ENCODE data around the gene ITGA5.

The ITGA5 gene

DNA sequence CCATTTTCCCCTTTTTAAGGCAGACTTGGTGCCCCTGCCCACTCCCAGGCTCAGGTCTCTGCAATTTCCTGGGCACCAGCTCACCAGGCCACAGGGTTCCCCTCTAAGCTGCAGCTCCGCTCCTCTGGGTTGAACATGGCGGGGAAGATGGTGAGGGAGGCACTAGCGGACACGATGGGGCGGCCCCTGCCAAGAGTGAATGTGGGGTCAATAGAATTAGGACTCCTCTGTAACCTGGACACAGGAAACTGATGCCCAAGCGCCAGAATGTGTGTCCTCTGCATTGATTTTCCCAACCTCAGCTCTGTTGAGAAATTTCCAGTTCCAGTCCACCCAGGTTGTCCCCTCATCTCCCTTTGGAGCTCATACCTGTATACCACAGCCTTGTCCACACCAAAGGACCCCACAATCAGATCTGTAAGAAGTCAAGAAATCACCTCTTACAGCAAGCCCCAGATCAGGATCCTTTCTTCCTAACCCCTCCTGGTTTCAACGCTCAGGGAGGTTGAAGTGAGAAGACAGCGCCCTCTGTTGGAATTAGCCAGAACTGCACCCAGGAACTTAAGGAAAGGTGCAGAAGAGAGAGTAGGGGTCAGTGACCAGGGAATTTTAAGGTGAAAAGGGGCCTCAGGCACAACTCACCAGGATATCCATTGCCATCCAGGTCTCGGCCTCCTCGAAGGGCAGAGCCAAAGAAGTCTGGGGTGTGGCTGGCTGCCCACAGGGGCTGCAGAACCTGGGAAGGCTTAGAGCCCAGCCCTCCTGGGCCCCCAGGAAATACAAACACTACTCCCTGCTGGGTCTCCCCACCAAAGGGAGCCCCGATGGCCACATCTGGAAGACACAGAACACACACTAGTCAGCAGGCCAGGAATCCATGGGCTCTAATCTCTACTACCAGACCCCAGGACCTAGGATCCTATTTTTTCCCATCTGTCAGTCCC lies 14.7 kb downstream of the ITGA5 start:
- ChIA-PET POLR2A (ENCODE audit: low non-redundant PET) (interaction anchor here (0.9 kb wide), 1 partner anchor 34 kb away, joined by 3 read pairs; no protein-coding TSS in a partner anchor), CTCF (interaction anchor here (0.5 to 2.2 kb wide), 13 partner anchors 8 to 729 kb away, joined by 3 to 13 read pairs (median 3); partner anchors contain the start of genes ATP5MC2 and ITGA5)
- H3K27ac ChIP-seq, result peak overlapping the region; percentile 53
- DNase-seq (ENCODE audit: low spot score), result no peak
- TF ChIP-seq, protein P1, sequence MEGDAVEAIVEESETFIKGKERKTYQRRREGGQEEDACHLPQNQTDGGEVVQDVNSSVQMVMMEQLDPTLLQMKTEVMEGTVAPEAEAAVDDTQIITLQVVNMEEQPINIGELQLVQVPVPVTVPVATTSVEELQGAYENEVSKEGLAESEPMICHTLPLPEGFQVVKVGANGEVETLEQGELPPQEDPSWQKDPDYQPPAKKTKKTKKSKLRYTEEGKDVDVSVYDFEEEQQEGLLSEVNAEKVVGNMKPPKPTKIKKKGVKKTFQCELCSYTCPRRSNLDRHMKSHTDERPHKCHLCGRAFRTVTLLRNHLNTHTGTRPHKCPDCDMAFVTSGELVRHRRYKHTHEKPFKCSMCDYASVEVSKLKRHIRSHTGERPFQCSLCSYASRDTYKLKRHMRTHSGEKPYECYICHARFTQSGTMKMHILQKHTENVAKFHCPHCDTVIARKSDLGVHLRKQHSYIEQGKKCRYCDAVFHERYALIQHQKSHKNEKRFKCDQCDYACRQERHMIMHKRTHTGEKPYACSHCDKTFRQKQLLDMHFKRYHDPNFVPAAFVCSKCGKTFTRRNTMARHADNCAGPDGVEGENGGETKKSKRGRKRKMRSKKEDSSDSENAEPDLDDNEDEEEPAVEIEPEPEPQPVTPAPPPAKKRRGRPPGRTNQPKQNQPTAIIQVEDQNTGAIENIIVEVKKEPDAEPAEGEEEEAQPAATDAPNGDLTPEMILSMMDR (conservative IDR thresholded peaks at IDR 0.05; ENCODE audit: low read depth), result peak; percentile 92

DNA sequence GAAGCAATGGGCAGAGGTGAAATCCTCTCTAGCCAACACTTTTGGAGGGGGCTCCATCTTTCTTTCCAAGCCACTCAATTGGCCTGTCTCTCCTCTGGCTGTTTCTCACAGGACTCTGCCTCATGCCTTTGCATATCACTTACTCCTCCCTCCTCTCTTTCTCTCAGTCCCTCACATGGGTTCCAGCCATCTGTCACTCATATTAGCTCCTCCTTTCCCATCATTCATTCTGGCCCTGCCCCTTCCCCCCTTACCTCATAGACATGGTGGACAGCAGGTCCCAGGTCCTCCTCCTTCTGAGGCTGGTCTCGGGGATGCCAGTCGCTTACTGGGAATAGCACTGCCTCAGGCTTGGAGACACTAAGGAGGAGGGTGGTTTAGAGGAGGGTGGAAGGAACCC lies 17.9 kb downstream of the ITGA5 start:
- TF ChIP-seq, protein P1 (conservative IDR thresholded peaks at IDR 0.05; ENCODE audit: low read depth), result no peak
- POLR2A ChIA-PET (ENCODE audit: low non-redundant PET), result no interaction called here
- CTCF ChIA-PET, result interaction anchor here (1.0 to 7.3 kb wide), 3 partner anchors 9 to 38 kb away, joined by 3 to 170 read pairs (median 4); no protein-coding TSS in a partner anchor

DNA sequence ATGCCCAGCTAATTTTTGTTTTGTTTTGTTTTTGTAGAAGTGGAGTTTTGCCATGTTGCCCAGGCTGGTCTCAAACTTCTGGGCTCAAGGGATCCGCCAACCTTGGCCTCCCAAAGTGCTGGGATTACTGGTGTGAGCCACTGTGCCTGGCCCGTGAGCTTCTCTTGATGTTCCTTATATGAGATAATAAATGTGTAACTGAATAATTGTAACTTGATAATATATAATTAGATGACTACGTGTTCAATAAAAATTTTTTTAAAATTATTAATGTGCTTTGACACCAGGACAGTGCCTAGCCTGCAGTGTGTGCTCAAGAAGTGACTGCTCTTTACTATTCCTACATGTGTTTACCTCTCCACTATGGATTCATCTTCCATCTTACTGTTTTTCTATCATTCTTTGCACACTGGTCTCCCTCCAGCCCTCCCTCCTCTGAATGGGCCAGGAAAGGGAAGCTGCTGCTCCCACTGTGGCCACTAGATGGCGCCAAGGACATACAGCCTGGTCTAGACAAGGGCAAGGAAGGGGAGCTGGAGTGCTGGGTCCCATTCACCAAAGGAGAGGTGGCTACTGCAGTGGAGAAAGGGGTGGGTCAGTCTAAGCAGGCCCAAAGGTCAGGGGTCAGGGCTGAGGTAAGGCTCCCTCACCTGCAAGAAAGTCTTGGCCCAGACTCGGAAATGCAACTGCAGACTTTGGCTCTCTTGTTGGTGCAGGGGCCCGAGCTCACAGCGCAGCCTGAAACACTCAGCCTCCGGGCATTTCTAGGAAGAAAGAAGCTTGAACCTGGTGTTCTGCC lies 19.9 kb downstream of the ITGA5 start:
- CTCF ChIA-PET, result interaction anchor here (0.6 to 7.3 kb wide), 31 partner anchors 9 to 1221 kb away, joined by 3 to 170 read pairs (median 4); partner anchors contain the start of gene ITGA5
- peak; percentile 91 for DNase-seq (ENCODE audit: low spot score)
- TF ChIP-seq, protein P1 (conservative IDR thresholded peaks at IDR 0.05; ENCODE audit: low read depth), result peak; percentile 98
- POLR2A ChIA-PET (ENCODE audit: low non-redundant PET), result interaction anchor here (0.6 to 0.8 kb wide), 2 partner anchors 12 to 381 kb away, joined by 3 to 6 read pairs; no protein-coding TSS in a partner anchor
- peak overlapping the region; percentile 53 for H3K27ac ChIP-seq

More for the DNA sequence above, 17.9 kb downstream of the ITGA5 start:
- DNase-seq (ENCODE audit: low spot score), result no peak
- H3K27ac ChIP-seq, result peak overlapping the region; percentile 53

DNA sequence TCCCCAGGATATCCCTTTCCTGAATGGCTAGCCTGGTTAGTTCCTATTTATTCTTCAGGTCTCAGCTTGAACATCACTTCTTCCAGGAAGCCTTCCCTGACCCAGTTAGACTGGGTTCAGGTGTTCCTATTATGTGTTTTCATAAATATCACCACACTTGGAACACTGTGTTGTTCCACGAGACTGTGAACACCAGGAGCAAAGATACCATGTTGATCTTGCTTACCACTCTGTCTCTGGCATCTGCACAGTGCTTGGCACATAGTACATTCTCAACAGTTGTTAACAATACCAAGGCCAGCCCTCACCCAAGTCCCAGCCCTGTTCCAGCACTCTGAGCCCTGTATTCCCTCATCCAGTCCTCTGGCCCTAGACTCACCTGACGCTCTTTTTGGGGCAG lies 20.8 kb downstream of the ITGA5 start:
- DNase-seq (ENCODE audit: low spot score), result no peak
- H3K27ac ChIP-seq, result no peak overlapping the region
- TF ChIP-seq, protein P1 (conservative IDR thresholded peaks at IDR 0.05; ENCODE audit: low read depth), result no peak
- ChIA-PET CTCF (interaction anchor here (1.5 to 7.3 kb wide), 3 partner anchors 29 to 45 kb away, joined by 4 to 170 read pairs (median 29); no protein-coding TSS in a partner anchor), POLR2A (ENCODE audit: low non-redundant PET) (no interaction called here)

DNA sequence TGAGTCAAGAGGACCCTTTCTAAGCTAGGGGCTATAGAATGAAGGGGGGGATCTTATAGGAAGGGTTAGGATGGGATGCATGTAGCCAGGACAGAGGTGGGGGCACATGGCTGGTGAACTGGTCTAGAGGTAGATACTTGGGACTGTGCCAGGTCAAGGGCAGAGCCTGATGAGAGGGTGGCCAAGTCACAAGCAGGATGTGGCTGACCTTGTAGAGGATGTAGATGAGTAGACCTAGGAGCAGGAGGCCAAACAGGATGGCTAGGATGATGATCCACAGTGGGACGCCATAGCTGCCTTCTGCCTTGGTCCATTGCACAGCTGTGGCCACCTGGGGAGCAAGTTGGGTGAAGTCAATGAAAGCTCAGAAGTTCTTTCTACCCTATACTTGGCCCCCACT lies 21.9 kb downstream of the ITGA5 start:
- ChIA-PET CTCF (interaction anchor here (0.7 to 7.3 kb wide), 2 partner anchors 42 to 1306 kb away, joined by 3 to 170 read pairs; no protein-coding TSS in a partner anchor), POLR2A (ENCODE audit: low non-redundant PET) (no interaction called here)
- no peak for DNase-seq (ENCODE audit: low spot score)
- 0 out of 2 replicates have a peak overlapping the region, but pooled peaks have one; percentile 15 for H3K27ac ChIP-seq
- TF ChIP-seq, protein P1 (conservative IDR thresholded peaks at IDR 0.05; ENCODE audit: low read depth), result no peak

DNA sequence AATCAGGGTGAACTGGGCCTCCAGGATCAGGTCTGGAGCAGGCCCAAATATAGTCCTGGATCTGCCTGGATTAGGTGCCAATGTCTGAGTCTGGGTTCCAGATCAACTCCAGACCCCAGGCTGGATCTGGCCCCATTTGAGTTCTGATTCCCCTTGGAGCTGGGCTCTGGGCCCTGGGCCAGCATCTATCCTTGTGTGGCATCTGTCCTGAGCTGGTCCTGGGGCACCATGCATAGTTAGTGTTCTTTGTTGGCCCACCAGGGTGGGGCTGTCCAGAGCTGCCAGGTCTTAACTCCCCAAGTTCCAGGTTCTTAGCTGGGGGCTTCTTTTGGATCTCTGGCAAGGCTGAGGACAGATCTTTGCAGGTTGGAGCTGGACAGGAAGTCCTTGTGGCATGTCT lies 23.5 kb downstream of the ITGA5 start:
- ChIA-PET CTCF (interaction anchor here (0.7 to 7.3 kb wide), 3 partner anchors 9 to 43 kb away, joined by 3 to 170 read pairs (median 3); no protein-coding TSS in a partner anchor), POLR2A (ENCODE audit: low non-redundant PET) (no interaction called here)
- TF ChIP-seq, protein P1 (conservative IDR thresholded peaks at IDR 0.05; ENCODE audit: low read depth), result no peak
- no peak for DNase-seq (ENCODE audit: low spot score)
- peak overlapping the region; percentile 58 for H3K27ac ChIP-seq

Measured in RWPE1 (cell line).